ENCODE data around the gene IRS2.

IRS2 gene

DNA sequence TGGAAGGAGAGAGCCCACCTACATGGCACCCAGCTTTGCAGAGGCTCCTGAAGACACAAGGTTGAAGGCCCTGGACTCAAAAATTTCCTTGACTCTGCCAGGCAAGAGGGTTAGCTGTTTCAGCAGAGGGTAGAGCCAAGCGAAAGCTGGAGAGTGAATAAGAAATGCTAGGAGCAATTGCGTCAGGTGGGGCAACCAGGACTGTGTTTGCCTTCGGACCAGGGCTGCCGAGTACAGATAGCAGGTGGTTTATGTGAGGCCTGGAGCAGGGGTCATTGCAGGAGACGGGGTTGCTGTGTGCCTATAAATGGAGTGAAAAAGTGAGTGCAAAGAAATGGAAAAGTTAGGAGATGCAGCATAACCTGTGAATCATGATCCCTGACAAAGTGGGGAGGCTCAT, 59.1 kb downstream of the IRS2 start:
- no peak for DNase-seq

DNA sequence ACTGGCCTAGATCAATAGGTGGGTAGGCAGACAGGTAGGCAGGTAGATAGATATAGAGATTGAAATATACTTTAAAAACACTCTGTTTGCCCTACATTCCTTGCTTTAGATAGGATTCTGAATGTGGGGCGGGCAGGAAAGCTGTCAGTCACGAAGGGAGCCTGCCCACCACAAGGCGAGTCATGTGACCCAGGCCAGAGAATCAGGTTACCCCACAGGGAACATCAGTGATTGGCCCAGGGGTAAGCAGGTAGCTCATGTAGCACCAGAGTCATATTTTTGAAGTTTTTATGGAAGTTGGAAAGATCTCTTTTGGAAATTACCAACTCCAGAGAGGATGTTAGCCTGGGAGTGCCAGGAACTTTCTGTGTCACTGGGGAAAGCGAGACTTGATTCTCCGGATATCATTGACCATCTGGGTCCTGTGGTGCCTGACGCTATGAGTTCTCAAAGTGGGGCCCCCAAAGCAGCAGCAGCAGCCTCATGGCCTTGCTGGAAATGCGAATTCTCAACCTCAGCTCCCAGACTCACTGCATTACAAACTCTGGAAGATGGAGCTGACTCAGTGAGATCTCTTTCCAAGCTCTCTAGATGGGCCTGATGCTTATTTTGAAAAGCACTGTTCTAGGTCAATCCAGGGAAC, 60.3 kb downstream of the IRS2 start:
- no peak for DNase-seq

DNA sequence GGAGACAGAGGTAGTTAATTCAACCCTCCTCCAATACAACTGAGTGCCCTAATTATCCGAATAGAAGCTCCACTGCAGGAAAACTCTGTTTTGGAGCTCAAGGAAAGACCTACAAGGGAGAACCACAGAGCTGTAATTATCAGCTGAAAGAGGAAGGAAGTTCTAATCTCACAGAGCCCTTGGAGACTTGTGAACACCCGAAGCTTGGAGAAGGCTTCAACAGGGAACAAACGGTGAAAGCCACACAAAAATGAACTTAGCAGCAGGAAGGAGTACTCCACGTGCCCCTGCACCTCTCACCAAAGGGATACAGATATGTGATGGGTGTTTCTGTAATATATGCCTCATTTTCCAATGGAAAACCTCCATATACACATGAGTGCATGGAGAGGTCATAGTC, 61.1 kb downstream of the IRS2 start:
- DNase-seq, result no peak

DNA sequence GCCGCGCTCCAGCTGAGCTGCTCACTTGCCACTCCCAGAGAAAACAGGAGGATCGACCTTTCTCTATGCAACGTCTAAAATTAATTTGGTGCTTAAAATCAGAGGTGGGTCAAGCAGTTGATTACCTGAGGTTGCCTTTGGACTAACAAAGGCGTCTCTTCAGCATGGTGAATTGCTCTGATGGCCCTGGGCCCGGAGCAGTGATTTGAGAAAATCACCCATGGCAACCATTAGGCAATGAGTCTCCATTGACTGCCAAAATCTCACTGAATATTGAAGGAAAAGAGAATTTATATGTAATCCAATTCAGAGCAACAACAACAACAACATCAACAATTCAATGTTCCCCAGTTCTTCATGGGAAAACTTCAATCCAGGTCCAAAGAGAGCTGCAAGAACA, 61.8 kb downstream of the IRS2 start:
- no peak for DNase-seq

DNA sequence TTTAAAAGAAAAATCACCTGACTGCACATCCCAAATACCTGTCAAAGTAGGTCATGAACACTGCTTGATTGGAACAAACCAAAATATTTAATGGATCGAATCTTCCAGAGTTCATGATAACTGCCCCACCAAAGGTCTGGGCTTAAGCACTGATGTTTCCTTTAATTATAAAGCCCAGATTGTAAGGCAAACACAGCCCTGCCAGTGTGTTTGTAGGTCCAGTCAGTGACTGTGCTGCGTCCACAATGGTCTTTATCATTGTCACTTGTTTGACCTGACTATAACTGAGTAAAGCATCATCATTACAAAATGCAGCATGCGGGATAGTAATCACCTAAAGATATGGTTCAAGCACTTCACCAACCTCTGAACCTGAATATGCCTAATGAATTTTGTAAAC, 63.3 kb downstream of the IRS2 start:
- no peak for DNase-seq

DNA sequence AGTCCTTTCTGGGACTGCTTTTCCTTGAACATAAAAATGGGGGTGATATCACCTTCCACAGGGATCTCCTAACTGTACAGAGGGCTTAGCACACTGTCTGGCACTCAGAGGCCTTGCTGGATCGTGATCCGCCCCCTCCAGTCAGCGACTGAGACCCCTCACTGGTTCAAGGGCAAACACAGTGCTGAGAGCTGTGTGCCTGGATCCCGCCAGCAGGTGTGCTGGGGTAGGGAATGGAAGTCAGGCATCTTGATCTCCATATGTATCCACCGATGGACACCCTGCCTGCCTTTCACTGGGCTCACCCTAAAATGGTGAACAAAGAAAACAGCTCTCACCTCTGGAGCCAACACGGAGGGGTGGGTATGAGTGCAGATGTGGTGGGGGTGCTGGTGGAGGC, 64.3 kb downstream of the IRS2 start:
- no peak for DNase-seq

DNA sequence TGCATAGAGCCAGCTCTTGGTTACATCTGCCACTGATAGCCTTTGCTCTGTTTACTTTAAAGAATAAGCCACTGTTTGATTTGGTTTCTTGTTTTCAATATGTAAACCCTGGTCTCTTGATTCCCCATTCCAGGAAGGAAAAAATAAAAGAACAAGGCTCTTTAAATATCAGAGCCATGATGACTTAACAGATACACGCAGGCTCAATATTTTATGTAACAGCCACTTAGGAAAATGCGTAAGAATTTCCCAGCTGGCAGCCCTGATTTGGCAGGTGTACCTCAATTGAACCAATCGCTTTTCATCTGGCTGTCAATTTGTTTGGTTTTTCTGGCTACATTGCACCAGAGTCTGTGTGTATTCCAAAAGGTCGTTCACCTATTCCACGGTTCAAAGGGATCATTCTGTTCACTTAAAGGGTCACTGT, 65.6 kb downstream of the IRS2 start:
- DNase-seq, result no peak

DNA sequence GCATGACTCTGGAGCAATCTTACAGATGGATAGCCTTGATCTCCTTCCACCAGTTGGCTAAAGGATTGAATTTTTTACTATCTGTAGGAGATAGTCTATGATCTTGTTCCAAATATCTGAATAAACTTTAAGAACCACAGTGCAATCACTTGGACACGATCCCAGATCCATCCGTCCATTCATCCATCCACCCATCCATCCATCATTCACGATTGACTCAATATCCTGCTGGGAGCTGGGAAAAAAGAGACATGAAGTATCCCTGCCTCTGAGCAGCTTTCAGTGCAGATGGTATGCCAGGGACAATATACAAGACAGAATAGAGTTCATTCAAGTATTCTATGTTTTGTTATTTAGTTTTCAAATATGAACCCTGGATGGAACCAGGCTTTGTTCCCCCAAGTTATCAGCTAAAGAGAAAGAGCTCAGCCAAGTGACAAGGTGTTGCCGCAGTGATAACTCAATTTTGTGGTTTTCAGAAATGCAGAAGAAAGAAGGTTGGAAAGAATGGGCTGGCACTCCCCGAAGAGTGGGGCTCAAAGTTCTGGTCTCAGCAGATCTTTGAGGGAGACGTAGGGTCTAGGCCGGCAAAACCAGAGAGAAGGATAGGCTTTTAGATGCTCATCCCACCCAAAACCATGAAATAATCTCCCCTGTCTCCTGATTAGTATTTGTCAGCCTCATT, 66.3 kb downstream of the IRS2 start:
- no peak for DNase-seq

DNA sequence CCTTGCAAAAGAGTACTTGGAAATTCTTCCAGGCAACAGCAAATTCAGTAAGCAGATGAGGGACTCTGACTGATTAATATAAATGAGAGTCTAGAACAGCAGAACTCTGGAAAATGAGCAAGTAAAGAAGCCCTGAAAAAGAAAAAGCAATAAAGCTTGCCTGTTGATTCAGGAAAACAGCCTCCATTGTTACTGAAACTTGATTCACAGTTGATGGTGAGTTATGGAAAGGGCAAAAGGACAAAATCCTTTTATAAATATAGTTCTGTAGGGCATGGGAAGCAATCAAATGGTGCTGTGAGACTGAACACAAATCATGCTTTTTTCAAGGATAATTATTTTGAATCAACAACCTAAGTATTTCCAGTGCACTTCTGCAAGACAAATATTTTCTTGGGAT, 67.7 kb downstream of the IRS2 start:
- DNase-seq, result no peak

DNA sequence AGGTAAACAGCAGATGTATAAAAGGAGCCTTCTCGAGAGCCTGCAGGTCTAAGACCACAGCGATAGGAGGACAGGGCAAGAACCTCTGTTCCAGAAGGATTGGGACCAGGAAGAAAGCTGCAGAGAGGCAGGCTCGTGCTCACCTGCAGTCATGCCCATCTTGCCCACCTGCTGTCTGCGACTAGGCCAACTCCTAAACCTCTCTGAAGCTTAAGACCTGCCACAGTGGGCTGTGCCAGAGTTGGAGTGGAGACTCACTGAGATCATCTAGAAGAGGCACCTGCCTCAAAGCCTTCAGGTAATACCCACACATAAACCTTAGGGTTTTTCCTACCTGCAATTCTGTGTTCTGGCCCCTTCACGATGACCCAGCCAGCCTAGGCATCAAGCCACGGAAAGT, 68.7 kb downstream of the IRS2 start:
- no peak for DNase-seq

DNA sequence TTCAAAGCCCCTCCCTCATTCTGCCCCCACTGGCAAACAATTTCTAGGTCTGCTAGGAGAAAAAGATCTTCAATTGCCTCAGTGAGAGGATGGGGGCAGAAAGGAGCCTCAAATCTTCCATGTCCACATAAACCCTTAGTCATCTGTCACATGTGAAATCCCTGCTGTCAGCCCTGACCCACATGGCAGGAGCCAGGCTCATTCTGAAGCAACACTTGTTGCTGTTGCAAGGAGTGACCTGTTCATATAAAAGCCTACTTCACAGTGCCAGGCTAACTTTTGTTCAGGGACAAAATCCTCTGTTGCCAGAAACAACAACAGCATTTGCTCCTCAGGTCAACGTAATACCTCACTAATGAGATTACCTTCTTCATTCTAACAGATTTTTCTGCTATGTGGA, 70.5 kb downstream of the IRS2 start:
- no peak for DNase-seq

DNA sequence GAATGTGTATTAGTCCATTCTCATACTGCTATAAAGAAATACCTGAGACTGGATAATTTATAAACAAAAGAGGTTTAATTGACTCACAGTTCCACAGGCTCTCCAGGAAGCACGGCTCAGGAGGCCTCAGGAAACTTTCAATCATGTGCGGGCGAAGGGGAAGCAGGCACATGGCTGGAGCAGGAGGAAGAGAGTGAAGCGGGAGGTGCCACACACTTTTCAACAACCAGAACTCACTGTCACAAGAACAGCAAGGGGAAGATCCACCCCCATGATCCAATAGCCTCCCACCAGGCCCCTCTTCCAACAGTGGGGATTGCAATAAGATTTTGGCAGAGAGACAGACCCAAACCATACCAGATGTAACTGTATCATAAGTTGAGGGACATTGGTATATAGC, 72.7 kb downstream of the IRS2 start:
- no peak for DNase-seq

DNA sequence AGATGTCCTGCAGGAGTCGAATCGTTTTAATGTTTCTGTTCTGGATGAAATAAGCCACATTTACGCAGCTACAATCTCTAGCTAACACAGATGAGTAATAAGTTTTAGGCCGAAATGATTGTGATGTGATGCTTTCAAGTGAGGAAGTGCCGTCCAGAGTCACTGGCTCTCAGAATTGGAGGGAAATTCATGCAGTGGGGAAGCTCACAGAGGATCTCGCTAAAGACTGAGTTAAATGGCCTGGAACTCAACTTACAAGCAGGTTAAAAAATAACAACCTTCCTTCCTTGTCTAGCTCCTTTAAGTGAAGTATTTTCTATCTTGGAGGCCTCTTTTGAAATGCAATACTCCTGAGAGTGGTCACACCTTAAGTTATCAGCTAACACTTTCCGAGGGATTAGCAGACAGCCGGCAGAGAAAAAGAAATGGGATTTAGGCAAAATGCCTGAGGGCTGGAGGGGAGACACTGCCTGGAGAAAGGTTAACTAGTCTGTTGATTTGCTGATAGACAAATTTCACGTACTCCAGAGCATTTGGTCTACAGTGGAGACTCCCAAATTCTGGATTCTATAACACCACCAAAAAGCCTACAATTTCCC, 74.2 kb downstream of the IRS2 start:
- DNase-seq, result no peak

DNA sequence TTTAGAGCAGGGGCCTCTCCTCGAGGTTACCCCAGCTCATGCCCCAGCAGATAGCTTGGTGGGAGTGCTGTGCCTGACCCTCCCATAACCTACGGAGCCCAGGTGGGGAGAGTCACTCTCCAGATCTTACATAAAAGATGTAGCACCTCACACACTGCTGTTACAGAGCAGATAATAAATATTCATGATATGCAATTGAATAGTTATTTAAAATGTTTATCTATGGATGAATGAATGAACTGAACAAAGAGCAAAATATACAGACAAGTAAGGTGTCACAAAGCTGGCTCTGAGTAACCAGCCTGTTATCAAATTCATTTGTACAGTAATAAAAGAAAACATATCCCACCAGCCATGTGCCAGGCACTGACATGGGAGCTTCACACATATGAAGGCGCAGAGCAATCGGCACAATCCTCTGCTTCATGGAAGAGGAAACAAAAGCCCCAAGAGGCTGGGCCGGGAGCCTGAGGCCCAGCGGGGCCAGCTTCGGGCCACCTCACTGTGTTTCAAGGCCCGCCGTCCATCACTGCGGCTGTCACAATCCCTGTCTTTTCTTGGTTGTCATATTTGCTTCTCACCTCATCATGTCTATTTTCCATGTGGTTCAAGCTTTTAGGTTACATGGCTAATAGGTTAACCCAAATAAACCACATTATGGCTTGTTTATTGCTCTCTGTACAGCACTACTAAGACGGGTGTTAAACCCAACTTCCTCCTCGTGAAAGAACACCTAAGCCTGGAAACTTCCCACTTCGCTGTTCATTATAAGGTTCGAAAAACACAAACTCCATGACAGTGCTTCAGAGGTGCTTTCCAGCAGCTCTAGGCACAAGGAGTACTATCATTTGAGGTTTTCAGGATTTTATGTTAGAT, 78.4 kb downstream of the IRS2 start:
- DNase-seq, result no peak

DNA sequence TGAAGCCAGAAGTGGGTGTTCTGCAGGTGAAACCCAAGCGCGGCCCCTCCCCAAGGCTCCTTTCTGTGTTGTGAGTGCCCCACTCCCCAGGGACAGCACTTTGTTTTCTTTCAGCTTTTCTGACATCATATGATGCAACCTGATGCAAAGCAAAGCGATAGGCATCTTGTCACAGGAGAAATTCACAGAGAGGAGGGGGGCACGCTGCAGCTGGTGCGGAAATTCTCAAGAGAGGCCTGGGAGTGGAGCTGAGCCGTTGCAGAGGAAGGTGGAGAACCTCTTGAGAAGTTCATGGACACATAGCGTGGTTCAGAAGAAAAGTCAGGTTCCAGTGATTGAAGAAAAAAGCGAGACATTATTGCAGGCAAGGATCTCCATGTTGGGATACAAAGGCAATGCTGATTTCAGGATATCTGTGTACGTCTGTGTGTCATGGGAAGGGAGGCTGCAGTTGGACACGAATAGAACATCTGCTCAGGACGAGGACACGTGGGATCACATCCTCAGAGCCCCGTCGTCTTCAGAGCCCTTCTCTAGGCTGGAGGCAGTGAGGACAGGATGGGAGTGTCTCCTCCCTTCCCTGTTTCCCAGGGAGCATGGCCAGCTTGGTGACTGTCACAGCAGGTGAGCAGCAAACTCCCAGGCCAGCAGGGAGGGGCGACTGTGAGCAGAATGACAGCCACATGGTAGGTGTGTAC, 79.2 kb downstream of the IRS2 start:
- DNase-seq, result no peak

DNA sequence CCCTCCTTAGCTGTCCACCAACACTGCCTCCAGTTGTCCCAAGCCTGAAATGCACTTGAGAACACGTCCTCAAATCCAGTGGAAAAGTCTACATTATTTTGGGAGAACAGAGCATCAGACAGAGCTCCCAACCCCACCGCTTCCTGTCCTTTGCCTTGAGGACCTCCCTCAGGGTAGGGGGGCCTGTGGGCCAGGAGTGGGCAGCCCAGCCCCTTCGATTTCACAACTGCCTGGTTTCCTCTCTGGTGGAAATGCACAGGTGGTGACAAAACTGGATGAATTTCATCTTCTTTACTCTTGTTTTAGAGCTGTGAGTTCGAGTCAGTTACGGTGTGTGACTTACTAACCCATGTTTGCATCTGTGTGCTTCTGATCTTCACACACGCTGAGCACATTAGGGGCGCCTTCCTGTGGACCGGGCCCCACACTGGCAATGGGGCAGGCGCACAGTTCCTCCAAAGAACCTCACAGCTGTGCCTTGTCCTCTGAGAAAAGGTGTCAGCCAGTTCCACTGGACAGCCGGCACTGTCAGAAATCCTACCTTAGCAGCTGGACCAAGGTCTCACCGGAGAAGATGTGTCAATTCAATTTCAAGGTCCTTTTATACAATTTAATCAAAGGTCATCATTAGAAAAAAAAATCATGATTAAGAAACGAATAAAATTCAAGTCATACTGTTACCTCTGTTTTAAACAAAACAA, 80.2 kb downstream of the IRS2 start:
- DNase-seq, result no peak

DNA sequence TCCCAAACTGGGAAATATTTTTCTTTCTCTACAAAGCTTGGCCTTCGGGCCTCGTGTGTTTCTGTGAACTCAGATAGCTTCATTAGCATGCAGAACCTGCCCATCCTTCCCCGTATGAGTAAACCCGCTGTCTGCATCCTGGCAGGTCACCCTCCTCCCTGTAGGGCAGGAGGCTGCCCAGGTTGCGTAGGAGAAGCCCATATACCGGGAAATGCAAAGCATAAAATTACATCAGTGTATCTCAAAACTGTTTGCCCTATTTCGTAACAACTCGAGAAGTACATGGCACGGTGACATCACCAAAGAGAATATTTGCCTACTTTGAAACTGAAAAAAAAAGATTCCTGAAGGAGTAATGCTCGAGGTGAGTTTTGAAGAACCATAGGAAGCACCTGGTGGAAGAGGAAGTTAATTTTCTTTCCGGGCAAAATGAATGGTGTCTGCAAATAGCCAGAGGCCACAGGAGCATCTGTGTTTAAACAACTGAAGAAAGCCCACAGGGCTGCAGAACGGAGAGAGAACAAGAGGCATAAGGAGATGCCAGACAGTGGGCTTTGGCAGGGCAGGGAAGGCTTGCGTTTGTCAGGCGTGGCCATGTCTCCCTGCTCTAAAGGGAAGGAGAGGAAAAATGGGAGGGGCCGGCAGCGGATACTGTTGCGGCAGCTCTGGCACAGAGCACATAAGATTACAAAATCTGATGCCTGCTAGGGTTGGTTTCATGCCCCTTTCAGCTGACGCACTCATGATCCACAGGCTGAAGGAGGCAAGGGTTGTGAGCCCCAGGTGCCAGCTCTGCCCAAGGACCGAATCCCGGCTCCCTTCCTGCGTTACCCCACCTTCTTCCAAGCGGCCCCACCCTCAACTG, 81.4 kb downstream of the IRS2 start:
- no peak for DNase-seq

DNA sequence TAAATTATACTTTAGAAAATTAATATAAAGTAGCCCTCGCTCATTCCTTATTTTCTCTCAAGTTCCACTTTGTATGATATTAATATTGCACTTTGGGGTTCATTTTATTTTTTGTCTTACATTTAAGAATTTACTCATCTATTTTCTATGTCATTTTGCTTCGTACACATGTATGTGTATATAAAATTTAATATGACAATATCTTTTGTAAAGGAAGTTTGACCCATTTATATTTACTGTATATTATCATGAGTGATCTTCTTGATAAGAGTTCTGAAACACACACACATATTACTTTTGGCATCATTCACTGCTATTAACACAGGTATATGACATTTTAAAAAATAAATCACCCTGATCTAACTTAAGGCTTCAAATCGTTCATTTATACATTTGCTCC, 83.1 kb downstream of the IRS2 start:
- no peak for DNase-seq

Measured in activated gamma-delta T cell treated with Interleukin-2 at 50 U/mL for 16 hours (primary cell).